Gastrocnemius medialis (tissue), 4 donors: Measurements from ENCODE around the gene PPP1R3E.

Experiments
- POLR2A ChIP-seq, 2 donors: fragments of 450-650 bp; IDR thresholded peaks; one replicate each; pipeline ENCODE4 v1.6.1; 2017; ENCODE audit warnings: antibody characterized with exemption in 2 of 2, mild to moderate bottlenecking in 2 of 2, moderate library complexity in 2 of 2
- TF ChIP-seq, protein P1 (sequence below), 5 experiments: fragments of 450-650 bp in 3 of 5; fragments of 200-600 bp in 2 of 5; sonication (generic) in 2 of 5; IDR thresholded peaks in 4 of 5; conservative IDR thresholded peaks in 1 of 5; 1 replicate in 4 of 5; 2 replicates in 1 of 5; pipeline ENCODE4 v1.5.1; 2016 to 2019; ENCODE audit warnings: antibody characterized with exemption in 5 of 5, mild to moderate bottlenecking in 3 of 5, moderate library complexity in 3 of 5

- no peak for TF ChIP-seq POLR2A (IDR thresholded peaks at IDR 0.05)
- TF ChIP-seq, protein P1, sequence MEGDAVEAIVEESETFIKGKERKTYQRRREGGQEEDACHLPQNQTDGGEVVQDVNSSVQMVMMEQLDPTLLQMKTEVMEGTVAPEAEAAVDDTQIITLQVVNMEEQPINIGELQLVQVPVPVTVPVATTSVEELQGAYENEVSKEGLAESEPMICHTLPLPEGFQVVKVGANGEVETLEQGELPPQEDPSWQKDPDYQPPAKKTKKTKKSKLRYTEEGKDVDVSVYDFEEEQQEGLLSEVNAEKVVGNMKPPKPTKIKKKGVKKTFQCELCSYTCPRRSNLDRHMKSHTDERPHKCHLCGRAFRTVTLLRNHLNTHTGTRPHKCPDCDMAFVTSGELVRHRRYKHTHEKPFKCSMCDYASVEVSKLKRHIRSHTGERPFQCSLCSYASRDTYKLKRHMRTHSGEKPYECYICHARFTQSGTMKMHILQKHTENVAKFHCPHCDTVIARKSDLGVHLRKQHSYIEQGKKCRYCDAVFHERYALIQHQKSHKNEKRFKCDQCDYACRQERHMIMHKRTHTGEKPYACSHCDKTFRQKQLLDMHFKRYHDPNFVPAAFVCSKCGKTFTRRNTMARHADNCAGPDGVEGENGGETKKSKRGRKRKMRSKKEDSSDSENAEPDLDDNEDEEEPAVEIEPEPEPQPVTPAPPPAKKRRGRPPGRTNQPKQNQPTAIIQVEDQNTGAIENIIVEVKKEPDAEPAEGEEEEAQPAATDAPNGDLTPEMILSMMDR (IDR thresholded peaks at IDR 0.05 in 4 of 5, conservative IDR thresholded peaks at IDR 0.05 in 1 of 5) = no peak
Measured at GRCh38 chr14:23252420-23253333, 50.0 kb downstream of the PPP1R3E start.
